GM12878 (cell line): Measurements from ENCODE around the gene RPS6KA2. TPM values are rescaled to one million over a fixed set of nuclear protein-coding genes. Genes with fewer than 3 reads are reported as not detected.
A peak's percentile ranks its signal among the peaks of the same experiment; 100 is the strongest.

Experiments
- ASH2L ChIP-seq: fragments of 300-600, 200-600 bp; sonication (generic); IDR thresholded peaks from 2 replicates; pipeline ENCODE4 v1.6.1; 2017; ENCODE audit warnings: low read depth, mild to moderate bottlenecking, borderline replicate concordance
- ATF3 ChIP-seq: IDR thresholded peaks from 2 replicates; pipeline ENCODE4 v1.6.1; 2011; ENCODE audit warnings: low read depth, mild to moderate bottlenecking, low read length, moderate library complexity, borderline replicate concordance; ENCODE audit errors: extremely low read depth
- E2F8 ChIP-seq: fragments of 450-650 bp; IDR thresholded peaks from 2 replicates; pipeline ENCODE4 v1.6.1; 2018; ENCODE audit warnings: mild to moderate bottlenecking, low read depth, moderate library complexity; ENCODE audit not compliant: partially characterized antibody
- HDAC6 ChIP-seq: fragments of 200-600 bp; sonication (generic); IDR thresholded peaks from one replicate; pipeline ENCODE4 v1.8.0; 2017; ENCODE audit warnings: antibody characterized with exemption; ENCODE audit not compliant: unreplicated experiment
- KAT2A ChIP-seq: conservative IDR thresholded peaks from 2 replicates; pipeline ENCODE4 v1.6.1; 2011; ENCODE audit warnings: low read depth, low read length; ENCODE audit not compliant: control insufficient read depth
- MTA2 ChIP-seq: fragments of 450-650 bp; IDR thresholded peaks from 2 replicates; pipeline ENCODE4 v1.6.1; 2016; ENCODE audit warnings: low read depth, mild to moderate bottlenecking, moderate library complexity
- NBN ChIP-seq: fragments of 450-650 bp; IDR thresholded peaks from 2 replicates; pipeline ENCODE4 v1.6.1; 2016
- NFYB ChIP-seq: IDR thresholded peaks from 2 replicates; pipeline ENCODE4 v1.6.1; 2011; ENCODE audit warnings: low read depth, mild to moderate bottlenecking, low read length, improper control_type of control experiment, moderate library complexity; ENCODE audit not compliant: insufficient read depth
- NR2C2 ChIP-seq: IDR thresholded peaks from 2 replicates; pipeline ENCODE4 v1.6.1; 2011; ENCODE audit warnings: borderline replicate concordance, low read depth; ENCODE audit not compliant: control insufficient read depth, insufficient read length
- PAX5 ChIP-seq: IDR thresholded peaks from 2 replicates; pipeline ENCODE4 v1.6.1; 2011; ENCODE audit warnings: low read depth, low read length, borderline replicate concordance
- SP1 ChIP-seq: IDR thresholded peaks from one replicate; pipeline ENCODE4 v1.6.1; 2011; ENCODE audit warnings: low read depth, low read length
- TAF1 ChIP-seq: IDR thresholded peaks from 2 replicates; pipeline ENCODE4 v1.6.1; 2011; ENCODE audit warnings: mild to moderate bottlenecking, low read depth, low read length, borderline replicate concordance
- ZNF274 ChIP-seq: IDR thresholded peaks from one replicate; pipeline ENCODE4 v1.8.0; 2011; ENCODE audit not compliant: insufficient read length, insufficient read depth
- polyA plus RNA-seq, 11 experiments: library from polyadenylated mRNA; depleted of rRNA in 4 of 11; unstranded in 6 of 11; stranded (reverse) in 5 of 11; fragments of >200 nt; fragmentation: Nextera tagmentation in 4 of 11; fragmentation: Illumina TruSeq in 1 of 11; extraction: Ambion mirVana in 4 of 11; extraction: Trizol in 1 of 11; gene quantifications; 1 replicate in 1 of 11; 2 replicates in 10 of 11; pipeline versions ENCODE4 v1.2.1 to v1.2.3, GENCODE V29; 2011 to 2016; ENCODE audit warnings: inconsistent platforms in 2 of 11, missing spikeins in 2 of 11, low read depth in 1 of 11
- total RNA-seq, 4 experiments: library from RNA; depleted of rRNA in 3 of 4; stranded (reverse); fragments of >200 nt in 3 of 4; fragmentation: Illumina TruSeq in 1 of 4; extraction: Trizol in 1 of 4; gene quantifications; 2 replicates each; pipeline versions ENCODE4 v1.2.1 to v1.2.3, GENCODE V29; 2013 to 2021
- TF ChIP-seq, protein P1 (sequence below): IDR thresholded peaks from 2 replicates; pipeline ENCODE4 v1.6.1; 2011; ENCODE audit warnings: low read depth, low read length, improper control_type of control experiment, borderline replicate concordance

The RPS6KA2 gene
- total and polyA plus RNA-seq, 10 of the 15 experiments (the other 5 are each of a cell fraction or from before 2014, with no cell fraction given): 0.02 to 1.0 (median 0.22) TPM; not detected in 1

GRCh38 chr6:166586424-166587156 lies 40.5 kb downstream of the RPS6KA2 start, which contains the start of gene RAMACL (continued):
- no peak for TF ChIP-seq NBN
- TF ChIP-seq TAF1: no peak
- TF ChIP-seq, protein P1, sequence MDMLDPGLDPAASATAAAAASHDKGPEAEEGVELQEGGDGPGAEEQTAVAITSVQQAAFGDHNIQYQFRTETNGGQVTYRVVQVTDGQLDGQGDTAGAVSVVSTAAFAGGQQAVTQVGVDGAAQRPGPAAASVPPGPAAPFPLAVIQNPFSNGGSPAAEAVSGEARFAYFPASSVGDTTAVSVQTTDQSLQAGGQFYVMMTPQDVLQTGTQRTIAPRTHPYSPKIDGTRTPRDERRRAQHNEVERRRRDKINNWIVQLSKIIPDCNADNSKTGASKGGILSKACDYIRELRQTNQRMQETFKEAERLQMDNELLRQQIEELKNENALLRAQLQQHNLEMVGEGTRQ: peak; percentile 79
- no peak for TF ChIP-seq MTA2
- no peak for TF ChIP-seq ZNF274
- TF ChIP-seq HDAC6: no peak
- TF ChIP-seq E2F8: no peak
- TF ChIP-seq NFYB: peak; percentile 100
- TF ChIP-seq KAT2A: no peak
- no peak for TF ChIP-seq NR2C2
- TF ChIP-seq PAX5: no peak
- peak; percentile 78; the same call in 1 of the 2 replicates for TF ChIP-seq ATF3
- TF ChIP-seq SP1: peak; percentile 88
- no peak for TF ChIP-seq ASH2L
